Mammary epithelial cell (primary cell): ENCODE measurements around the gene ARHGEF3.

Experiments used
- EZH2 ChIP-seq: IDR thresholded peaks from 2 replicates; pipeline ENCODE4 v1.6.1; 2012; ENCODE audit warnings: low read length, inconsistent platforms, borderline replicate concordance
- TF ChIP-seq, protein P1 (sequence below), 2 donors: IDR thresholded peaks in 1 of 2; conservative IDR thresholded peaks in 1 of 2; 2 replicates each; pipeline ENCODE4 v1.5.1; 2011 to 2012; ENCODE audit warnings: inconsistent platforms in 2 of 2, low read length in 2 of 2, mild to moderate bottlenecking in 2 of 2, control low read depth in 1 of 2, low read depth in 1 of 2; ENCODE audit not compliant: insufficient read depth in 1 of 2; ENCODE audit errors: extremely low read depth in 1 of 2

DNA sequence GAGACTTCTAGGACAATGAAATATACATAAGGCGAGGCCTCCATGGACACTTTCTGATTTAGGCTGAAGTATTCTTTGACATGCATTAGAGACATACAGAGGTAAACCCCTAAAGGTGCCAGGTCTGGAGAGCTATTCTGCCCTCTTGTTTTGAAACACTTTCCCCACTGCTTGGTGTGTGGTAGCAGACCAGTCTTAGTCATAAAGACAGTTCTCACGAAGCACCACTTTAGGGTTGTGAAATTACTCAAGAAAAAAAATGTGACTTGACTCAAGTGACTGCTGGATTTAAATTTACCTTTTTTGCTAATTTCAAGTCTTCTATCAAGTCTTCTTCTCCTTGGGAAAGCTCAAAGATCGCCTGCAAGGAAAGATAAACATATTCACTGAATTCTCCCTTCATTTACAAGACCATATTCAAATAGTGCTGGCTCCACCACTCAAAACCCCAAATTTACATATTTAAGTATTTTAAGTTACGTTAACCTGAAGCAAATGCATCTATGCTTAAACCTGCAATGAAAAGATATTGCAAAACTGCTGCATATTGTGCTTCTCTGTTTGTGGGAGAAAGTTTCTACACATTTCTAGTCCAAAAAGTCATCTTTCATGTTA lies 48.4 kb downstream of the ARHGEF3 start:
- TF ChIP-seq, protein P1, sequence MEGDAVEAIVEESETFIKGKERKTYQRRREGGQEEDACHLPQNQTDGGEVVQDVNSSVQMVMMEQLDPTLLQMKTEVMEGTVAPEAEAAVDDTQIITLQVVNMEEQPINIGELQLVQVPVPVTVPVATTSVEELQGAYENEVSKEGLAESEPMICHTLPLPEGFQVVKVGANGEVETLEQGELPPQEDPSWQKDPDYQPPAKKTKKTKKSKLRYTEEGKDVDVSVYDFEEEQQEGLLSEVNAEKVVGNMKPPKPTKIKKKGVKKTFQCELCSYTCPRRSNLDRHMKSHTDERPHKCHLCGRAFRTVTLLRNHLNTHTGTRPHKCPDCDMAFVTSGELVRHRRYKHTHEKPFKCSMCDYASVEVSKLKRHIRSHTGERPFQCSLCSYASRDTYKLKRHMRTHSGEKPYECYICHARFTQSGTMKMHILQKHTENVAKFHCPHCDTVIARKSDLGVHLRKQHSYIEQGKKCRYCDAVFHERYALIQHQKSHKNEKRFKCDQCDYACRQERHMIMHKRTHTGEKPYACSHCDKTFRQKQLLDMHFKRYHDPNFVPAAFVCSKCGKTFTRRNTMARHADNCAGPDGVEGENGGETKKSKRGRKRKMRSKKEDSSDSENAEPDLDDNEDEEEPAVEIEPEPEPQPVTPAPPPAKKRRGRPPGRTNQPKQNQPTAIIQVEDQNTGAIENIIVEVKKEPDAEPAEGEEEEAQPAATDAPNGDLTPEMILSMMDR (conservative IDR thresholded peaks at IDR 0.05 in 1 of 2, IDR thresholded peaks at IDR 0.05 in 1 of 2; ENCODE audit: extremely low read depth in 1 of 2, insufficient read depth in 1 of 2, low read depth in 1 of 2, low read length in 2 of 2): no peak
- TF ChIP-seq EZH2: no peak
